NCI-H524 (cell line): ENCODE results near the gene EFHC2.

ENCODE experiments used
- DNase-seq, 2 experiments: peaks; one replicate each; lab custom pipeline; 2025; lab: John Stamatoyannopoulos, UW

The EFHC2 gene

GRCh38 chrX:44343412-44344141 lies at the start of gene EFHC2:
TSS of gene EFHC2 (minus strand) at chrX:44343672. CDS start at chrX:44343588, 84 bp downstream.
- DNase-seq, result no peak

GRCh38 chrX:44392767-44393166 lies 49.3 kb upstream of the EFHC2 start:
- no peak for DNase-seq

GRCh38 chrX:44384688-44385338 lies 41.3 kb upstream of the EFHC2 start:
- no peak for DNase-seq

- no peak for DNase-seq
Observed at GRCh38 chrX:44382871-44383270, 39.4 kb upstream of the EFHC2 start.

- no peak for DNase-seq
Observed at GRCh38 chrX:44352758-44353157, 9.3 kb upstream of the EFHC2 start.

GRCh38 chrX:44349561-44349960 lies 6.1 kb upstream of the EFHC2 start:
- DNase-seq, result no peak

- no peak for DNase-seq
Observed at GRCh38 chrX:44344687-44345086, 1.2 kb upstream of the EFHC2 start.

- no peak for DNase-seq
Observed at GRCh38 chrX:44344194-44344593, 722 bp upstream of the EFHC2 start.

- no peak for DNase-seq
Observed at GRCh38 chrX:44342866-44343265, 606 bp downstream of the EFHC2 start.

- no peak for DNase-seq
Observed at GRCh38 chrX:44338361-44338760, 5.1 kb downstream of the EFHC2 start.

GRCh38 chrX:44332437-44332836 lies 11.0 kb downstream of the EFHC2 start:
- DNase-seq, result no peak

- no peak for DNase-seq
Observed at GRCh38 chrX:44330227-44330626, 13.2 kb downstream of the EFHC2 start.

GRCh38 chrX:44319550-44319949 lies 23.9 kb downstream of the EFHC2 start:
- no peak for DNase-seq

GRCh38 chrX:44317181-44317580 lies 26.3 kb downstream of the EFHC2 start:
- DNase-seq, result no peak

GRCh38 chrX:44314808-44315207 lies 28.7 kb downstream of the EFHC2 start:
- no peak for DNase-seq

GRCh38 chrX:44314259-44314734 lies 29.2 kb downstream of the EFHC2 start:
- no peak for DNase-seq

- no peak for DNase-seq
Observed at GRCh38 chrX:44312421-44312820, 31.1 kb downstream of the EFHC2 start.

- no peak for DNase-seq
Observed at GRCh38 chrX:44310227-44310626, 33.2 kb downstream of the EFHC2 start.

- no peak for DNase-seq
Observed at GRCh38 chrX:44308869-44309268, 34.6 kb downstream of the EFHC2 start.

GRCh38 chrX:44306356-44306755 lies 37.1 kb downstream of the EFHC2 start:
- DNase-seq, result peak in 1 of 2 experiments; percentile 28

- peak; percentile 33 to 69 for DNase-seq
Observed at GRCh38 chrX:44305921-44306320, 37.6 kb downstream of the EFHC2 start.

- DNase-seq, result peak; percentile 19 to 67
Observed at GRCh38 chrX:44303119-44303518, 40.4 kb downstream of the EFHC2 start.

- no peak for DNase-seq
Observed at GRCh38 chrX:44299177-44299576, 44.3 kb downstream of the EFHC2 start.
